GM18517 (cell line): ENCODE data around the gene ANO4.
"Not testable (repeated sequence)": the region's sequence is repeated elsewhere in the genome, so short reads cannot be mapped to it uniquely, and the experiment has no call there.

Source experiments
- ATAC-seq: cut with Tn5 transposase; IDR thresholded peaks from one replicate; pipeline ENCODE4 v1.9.1; 2021; ENCODE audit warnings: mild to moderate bottlenecking, moderate library complexity; ENCODE audit not compliant: unreplicated experiment

Gene ANO4

GRCh38 chr12:101077791-101078528 is 283.4 kb downstream of the ANO4 start:
- ATAC-seq = no peak

- no peak for ATAC-seq
Measured at GRCh38 chr12:101078536-101079285, 284.1 kb downstream of the ANO4 start.

DNA sequence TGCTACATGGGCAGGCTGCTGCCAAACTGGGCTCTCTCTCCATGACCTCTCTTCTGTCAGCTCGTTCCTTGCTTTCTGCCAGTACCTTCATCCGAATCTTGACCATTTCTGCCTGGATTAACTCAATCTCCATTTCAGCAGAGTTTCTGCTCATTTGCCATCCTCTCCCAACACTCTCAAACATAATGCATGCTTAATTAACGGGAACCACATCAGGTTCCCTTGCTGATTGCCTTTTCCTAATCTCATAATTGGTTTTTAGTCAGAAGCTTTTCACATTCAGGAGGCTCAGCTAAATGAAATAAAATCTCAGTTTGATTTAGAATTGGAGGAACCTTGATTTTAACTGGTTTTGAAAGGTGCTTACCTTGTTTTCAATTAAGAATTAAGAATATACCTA is 288.1 kb downstream of the ANO4 start:
- ATAC-seq = no peak

DNA sequence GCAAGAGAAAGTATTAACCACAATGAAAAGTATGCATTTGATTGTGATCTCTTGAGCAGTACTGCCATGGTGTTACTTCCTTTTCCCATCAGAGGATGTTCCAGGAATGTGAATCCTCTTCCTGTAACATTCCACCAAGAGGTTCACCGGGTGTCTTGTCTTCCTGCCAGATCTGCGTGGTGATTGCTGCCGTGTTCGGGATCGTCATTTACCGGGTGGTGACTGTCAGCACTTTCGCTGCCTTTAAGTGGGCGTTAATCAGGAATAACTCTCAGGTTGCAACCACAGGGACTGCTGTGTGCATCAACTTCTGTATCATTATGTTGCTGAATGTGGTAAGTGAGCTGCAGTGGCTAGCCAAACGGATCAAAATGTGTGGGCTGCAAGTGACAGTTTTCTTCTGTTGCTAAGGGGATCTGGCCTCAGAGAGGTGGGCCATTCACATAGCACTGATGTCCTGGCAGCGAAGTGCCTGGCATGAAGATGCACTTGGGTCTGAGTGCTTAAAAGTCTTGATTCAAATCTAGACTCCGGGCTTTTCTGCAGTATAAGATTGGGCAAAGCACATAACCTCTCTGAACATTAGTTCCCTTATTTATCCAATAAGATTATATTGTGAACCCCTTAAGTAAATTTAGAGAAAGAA is 292.0 kb downstream of the ANO4 start:
- no peak for ATAC-seq

DNA sequence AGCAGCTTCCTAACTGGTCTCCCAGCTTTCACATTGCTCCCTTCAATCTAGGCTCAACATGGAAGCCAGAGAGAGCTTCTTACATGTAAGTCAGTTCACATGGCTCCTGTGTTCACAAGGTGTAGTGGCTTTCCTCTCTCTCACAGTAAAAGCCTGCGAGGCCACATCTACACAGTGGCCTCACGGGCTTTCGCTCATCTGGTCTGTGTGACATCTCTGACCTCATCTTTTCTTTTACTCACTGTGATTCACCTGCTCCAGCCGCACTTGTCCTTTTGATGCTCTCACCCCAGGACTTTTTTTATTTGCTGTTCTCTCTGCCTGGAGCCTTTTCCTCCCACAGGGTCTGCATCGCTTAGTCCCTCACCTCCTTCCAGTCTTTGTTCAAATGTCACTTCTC is 293.3 kb downstream of the ANO4 start:
- ATAC-seq = no peak

- ATAC-seq = no peak
Measured at GRCh38 chr12:101089271-101089670, 294.7 kb downstream of the ANO4 start.

GRCh38 chr12:101090222-101090621 is 295.6 kb downstream of the ANO4 start:
- not testable (repeated sequence) for ATAC-seq

GRCh38 chr12:101097829-101098580 is 303.4 kb downstream of the ANO4 start:
- no peak for ATAC-seq

- no peak for ATAC-seq
Measured at GRCh38 chr12:101107032-101107763, 312.6 kb downstream of the ANO4 start.

GRCh38 chr12:101108130-101108529 is 313.6 kb downstream of the ANO4 start:
- ATAC-seq = no peak

DNA sequence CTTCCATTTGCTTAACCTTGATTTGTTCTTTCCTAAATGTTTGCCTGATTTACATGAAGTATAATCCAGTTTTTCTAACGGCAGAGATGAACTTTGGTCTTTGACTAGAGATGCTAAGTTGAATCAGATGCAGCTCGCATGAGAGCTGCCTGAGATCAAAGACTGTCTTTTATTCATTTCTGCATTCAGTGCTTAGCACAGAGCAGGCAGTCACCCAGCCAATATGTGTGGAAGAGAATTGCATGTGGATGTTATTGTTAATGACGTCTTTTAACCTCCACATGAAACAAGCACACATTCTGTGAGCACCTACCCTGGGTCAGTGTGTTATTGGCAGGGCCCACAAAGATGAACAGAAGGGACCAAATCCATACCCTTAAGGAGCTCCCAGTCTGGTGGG is 316.3 kb downstream of the ANO4 start:
- ATAC-seq = no peak

DNA sequence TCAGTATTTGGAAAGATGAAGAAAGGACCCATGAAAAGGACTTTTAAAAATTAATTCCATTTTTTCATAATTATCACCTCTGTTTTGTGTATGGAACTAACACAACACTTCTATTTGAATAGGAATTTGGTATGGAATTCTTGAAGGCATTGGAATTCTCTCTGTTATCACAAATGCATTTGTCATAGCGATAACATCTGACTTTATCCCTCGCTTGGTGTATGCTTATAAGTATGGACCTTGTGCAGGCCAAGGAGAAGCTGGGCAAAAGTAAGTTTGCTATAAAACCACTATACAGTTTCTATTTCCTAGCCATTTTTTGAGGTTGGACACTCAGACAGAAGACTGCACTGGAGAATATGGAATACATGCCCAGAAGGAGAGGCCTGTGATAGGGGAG is 316.9 kb downstream of the ANO4 start:
- ATAC-seq = no peak

GRCh38 chr12:101115326-101115725 is 320.8 kb downstream of the ANO4 start:
- no peak for ATAC-seq

DNA sequence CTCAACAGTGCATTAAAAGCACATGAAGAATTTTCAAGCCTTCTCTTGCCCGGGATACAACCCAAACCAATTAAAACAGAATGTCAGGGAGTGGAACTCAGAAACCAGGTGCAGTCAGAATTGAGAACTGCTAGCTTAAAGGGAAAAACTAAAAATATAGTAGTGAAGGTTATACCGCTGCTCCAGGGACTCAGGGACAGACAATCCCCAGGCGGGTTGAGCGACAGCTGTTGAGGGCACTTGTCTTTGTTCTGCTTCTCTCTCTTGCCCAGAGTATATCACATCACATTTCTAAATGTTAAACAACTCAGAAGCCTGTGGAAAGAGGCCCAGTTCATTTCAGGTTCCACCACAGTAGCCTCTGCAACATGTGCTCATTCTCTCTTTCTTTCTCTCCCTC is 322.3 kb downstream of the ANO4 start:
- no peak for ATAC-seq

GRCh38 chr12:101117842-101118241 is 323.3 kb downstream of the ANO4 start:
- no peak for ATAC-seq

- ATAC-seq = no peak
Measured at GRCh38 chr12:101127521-101128219, 333.1 kb downstream of the ANO4 start.

DNA sequence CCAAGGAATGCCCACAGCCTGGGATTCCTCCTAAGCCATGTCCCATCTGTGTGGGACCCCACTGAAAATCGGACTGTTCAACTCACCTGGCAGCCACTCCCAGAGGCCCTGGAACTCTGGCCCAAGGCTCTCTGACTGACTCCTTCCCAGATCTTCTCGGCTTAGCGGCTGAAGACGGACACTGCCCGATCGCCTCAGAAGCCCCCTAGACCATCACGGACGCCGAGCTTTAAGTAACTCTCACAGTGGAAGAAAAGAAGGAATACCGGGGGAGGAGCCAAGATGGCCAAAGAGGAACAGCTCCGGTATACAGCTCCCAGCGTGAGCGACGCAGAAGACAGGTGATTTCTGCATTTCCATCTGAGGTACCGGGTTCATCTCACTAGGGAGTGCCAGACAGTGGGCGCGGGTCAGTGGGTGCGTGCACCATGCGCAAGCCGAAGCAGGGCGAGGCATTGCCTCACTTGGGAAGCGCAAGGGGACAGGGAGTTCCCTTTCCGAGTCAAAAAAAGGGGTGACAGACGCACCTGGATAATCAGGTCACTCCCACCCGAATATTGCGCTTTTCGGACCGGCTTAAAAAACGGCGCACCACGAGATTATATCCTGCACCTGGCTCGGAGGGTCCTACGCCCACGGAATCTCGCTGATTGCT is 351.3 kb downstream of the ANO4 start:
- ATAC-seq = not testable (repeated sequence)

DNA sequence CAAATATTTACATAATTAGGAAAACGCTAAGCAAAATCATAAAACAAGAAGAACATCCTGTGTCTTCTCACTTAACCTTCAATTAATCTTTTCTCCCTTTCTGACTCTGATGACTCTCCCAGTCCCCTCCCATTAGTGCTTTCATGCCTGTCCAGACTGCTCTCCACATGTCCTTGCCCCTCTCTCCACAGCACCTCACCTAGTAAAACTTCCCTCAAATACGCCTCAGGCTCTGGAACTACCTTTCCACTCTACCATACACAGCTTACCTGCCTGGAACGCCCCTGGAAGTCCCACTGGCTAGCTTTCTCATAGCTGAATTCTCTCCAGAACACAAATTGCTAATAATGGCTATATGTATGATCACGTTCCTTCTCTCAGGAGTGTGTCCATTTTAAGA is 370.7 kb downstream of the ANO4 start:
- ATAC-seq = no peak

- no peak for ATAC-seq
Measured at GRCh38 chr12:101166866-101167265, 372.3 kb downstream of the ANO4 start.
